Type B pancreatic cell (in vitro differentiated cells): ENCODE results near the gene DDIAS. TPM values are rescaled to one million over a fixed set of nuclear protein-coding genes. Genes with fewer than 3 reads are reported as not detected.

Source experiments
- DNase-seq: peaks from one replicate; pipeline ENCODE4 v3.0.0; 2021; ENCODE audit warnings: mixed read lengths; ENCODE audit not compliant: unreplicated experiment; ENCODE audit errors: extremely low spot score
- H3K27ac Mint-ChIP-seq: 2 replicates; pipeline ENCODE4 v1.8.0; 2021; ENCODE audit warnings: mild to moderate bottlenecking, mixed read lengths
- H3K27me3 Mint-ChIP-seq: 2 replicates; pipeline ENCODE4 v1.8.0; 2021; ENCODE audit warnings: mixed read lengths
- H3K36me3 Mint-ChIP-seq: 2 replicates; pipeline ENCODE4 v1.8.0; 2021; ENCODE audit warnings: mixed read lengths
- H3K4me1 Mint-ChIP-seq: one replicate; pipeline ENCODE4 v1.8.0; 2021; ENCODE audit warnings: mixed read lengths; ENCODE audit not compliant: unreplicated experiment
- H3K4me3 Mint-ChIP-seq: 2 replicates; pipeline ENCODE4 v1.8.0; 2021; ENCODE audit warnings: mild to moderate bottlenecking, mixed read lengths
- H3K9me3 Mint-ChIP-seq: 2 replicates; pipeline ENCODE4 v1.8.0; 2021; ENCODE audit warnings: mixed read lengths
- total RNA-seq: library from RNA; stranded (reverse); gene quantifications from 2 replicates; pipeline ENCODE4 v1.2.1, GENCODE V29; 2021; ENCODE audit warnings: low replicate concordance
- TF ChIP-seq, protein P1 (sequence below): fragments of 200-600 bp; sonication (generic); conservative IDR thresholded peaks from 2 replicates; pipeline ENCODE4 v1.5.0; 2021; ENCODE audit warnings: antibody characterized with exemption, mild to moderate bottlenecking

DDIAS gene
- total RNA-seq, 1 donor from 2014 or later: 7.6 TPM

- H3K4me3 Mint-ChIP-seq: no peak overlapping the region
- no peak overlapping the region for H3K27ac Mint-ChIP-seq
- TF ChIP-seq, protein P1, sequence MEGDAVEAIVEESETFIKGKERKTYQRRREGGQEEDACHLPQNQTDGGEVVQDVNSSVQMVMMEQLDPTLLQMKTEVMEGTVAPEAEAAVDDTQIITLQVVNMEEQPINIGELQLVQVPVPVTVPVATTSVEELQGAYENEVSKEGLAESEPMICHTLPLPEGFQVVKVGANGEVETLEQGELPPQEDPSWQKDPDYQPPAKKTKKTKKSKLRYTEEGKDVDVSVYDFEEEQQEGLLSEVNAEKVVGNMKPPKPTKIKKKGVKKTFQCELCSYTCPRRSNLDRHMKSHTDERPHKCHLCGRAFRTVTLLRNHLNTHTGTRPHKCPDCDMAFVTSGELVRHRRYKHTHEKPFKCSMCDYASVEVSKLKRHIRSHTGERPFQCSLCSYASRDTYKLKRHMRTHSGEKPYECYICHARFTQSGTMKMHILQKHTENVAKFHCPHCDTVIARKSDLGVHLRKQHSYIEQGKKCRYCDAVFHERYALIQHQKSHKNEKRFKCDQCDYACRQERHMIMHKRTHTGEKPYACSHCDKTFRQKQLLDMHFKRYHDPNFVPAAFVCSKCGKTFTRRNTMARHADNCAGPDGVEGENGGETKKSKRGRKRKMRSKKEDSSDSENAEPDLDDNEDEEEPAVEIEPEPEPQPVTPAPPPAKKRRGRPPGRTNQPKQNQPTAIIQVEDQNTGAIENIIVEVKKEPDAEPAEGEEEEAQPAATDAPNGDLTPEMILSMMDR: no peak
- no peak for DNase-seq
- H3K36me3 Mint-ChIP-seq: peaks cover 16% of the 10 kb centered on the region
- H3K9me3 Mint-ChIP-seq: peaks cover under 1% of the 10 kb centered on the region
- H3K27me3 Mint-ChIP-seq: no peaks in the 10 kb centered on the region
- H3K4me1 Mint-ChIP-seq: peaks cover 14% of the 10 kb centered on the region
These were observed 27.6 kb upstream of the DDIAS start for GRCh38 chr11:82873919-82874333.

GRCh38 chr11:82874646-82875523 is 26.7 kb upstream of the DDIAS start:
- peaks cover 5% of the 10 kb centered on the region for H3K9me3 Mint-ChIP-seq
- peaks cover 11% of the 10 kb centered on the region for H3K4me1 Mint-ChIP-seq
- peaks cover 20% of the 10 kb centered on the region for H3K36me3 Mint-ChIP-seq
- H3K4me3 Mint-ChIP-seq: no peak overlapping the region
- no peaks in the 10 kb centered on the region for H3K27me3 Mint-ChIP-seq
- DNase-seq: no peak
- TF ChIP-seq, protein P1: no peak
- H3K27ac Mint-ChIP-seq: no peak overlapping the region

DNA sequence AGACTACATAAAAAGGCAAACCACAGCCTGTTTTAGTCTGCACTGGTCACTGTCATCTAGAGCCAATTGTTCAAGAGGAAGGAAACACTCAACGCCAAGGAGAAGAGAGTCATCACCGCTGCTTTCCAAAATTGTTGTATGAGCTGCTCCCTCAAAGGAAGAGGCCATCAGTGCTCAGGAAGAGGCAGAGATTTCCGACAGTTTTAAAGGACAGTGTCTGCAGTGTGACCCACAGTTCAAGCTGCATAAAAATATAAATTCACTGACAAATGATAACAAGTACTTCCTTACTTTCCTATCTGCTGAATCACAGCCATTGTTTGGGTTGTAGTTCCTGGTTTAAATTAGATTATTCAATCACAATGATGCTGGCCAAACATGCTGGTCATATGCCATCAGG is 17.7 kb upstream of the DDIAS start:
- peaks cover 7% of the 10 kb centered on the region for H3K4me1 Mint-ChIP-seq
- no peak for DNase-seq
- no peak overlapping the region for H3K4me3 Mint-ChIP-seq
- no peak overlapping the region for H3K27ac Mint-ChIP-seq
- TF ChIP-seq, protein P1: no peak
- peaks cover 29% of the 10 kb centered on the region for H3K36me3 Mint-ChIP-seq
- no peaks in the 10 kb centered on the region for H3K27me3 Mint-ChIP-seq
- H3K9me3 Mint-ChIP-seq: peaks cover 5% of the 10 kb centered on the region

DNA sequence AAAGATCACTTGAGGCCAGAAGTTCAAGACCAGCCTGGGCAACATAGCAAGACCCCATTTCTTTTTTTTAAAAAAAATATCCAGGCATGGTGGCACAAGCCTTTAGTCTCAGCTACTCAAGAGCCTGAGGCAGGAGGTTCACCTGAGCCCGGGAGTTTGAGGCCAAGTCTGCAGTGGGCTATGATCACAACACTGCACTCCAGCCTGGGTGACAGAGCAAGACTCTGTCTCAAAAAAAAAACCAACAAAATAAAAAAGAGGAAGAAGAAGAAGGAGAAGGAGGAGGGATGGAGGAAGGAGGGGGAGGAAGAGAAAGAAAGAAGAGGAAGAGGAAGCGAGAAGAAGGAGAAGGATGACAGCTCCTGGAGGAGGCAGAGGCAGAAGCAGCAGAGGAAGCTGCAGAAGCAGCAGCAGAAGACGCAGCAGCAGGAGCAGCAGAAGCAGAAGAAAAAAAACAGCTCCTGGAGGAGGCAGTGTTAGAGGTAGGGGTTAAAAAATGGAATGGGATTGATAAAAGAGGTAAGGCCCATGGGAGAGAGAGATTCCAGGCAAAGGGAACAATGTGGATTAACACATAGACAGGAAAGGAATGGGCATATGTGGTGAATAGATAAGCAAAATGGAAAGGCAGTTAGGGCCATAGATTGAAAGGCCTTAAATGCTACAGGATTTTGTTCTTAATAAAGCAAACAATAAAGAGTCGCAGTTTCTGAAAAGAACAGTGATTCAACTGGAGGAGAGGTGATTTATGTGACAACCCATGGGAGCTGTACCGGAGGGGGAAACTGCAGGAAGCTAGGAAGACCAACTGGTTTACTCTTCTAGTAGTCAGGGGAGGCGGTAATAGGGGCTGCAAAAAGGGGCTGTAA is 12.2 kb upstream of the DDIAS start:
- TF ChIP-seq, protein P1: no peak
- Mint-ChIP-seq H3K27me3 (no peaks in the 10 kb centered on the region), H3K36me3 (peaks cover 6% of the 10 kb centered on the region), H3K27ac (no peak overlapping the region), H3K9me3 (no peaks in the 10 kb centered on the region), H3K4me1 (peaks cover 7% of the 10 kb centered on the region), H3K4me3 (no peak overlapping the region)
- no peak for DNase-seq

DNA sequence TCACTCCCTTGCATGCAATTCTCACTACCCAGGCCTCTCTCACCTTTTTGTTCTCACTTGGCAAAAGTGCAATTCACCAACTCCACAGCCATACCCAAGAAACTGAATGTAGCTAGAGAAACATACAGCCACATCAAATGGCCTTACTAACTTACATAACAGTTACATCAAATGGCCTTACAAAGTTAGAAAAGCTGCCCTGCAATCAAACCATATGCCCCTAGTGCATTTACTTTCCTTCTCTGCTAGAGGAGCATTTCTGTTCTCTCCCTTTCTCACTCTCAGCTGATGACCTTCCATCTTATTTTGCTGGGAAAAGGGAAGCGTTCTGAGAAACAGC is 11.6 kb upstream of the DDIAS start:
- Mint-ChIP-seq H3K9me3 (no peaks in the 10 kb centered on the region), H3K27me3 (no peaks in the 10 kb centered on the region), H3K36me3 (peaks cover 6% of the 10 kb centered on the region), H3K4me3 (no peak overlapping the region), H3K4me1 (peaks cover 7% of the 10 kb centered on the region), H3K27ac (no peak overlapping the region)
- TF ChIP-seq, protein P1: no peak
- no peak for DNase-seq
